CD4-positive, alpha-beta T cell (primary cell): ENCODE data around the gene TFF1. TPM values are rescaled to one million over a fixed set of nuclear protein-coding genes. Genes with fewer than 3 reads are reported as not detected.

ENCODE experiments used
- ATAC-seq: fragments of 200-7000 bp; cut with Tn5 transposase; one replicate; pipeline ENCODE4 v1.10.0; 2022; ENCODE audit warnings: mild to moderate bottlenecking; ENCODE audit not compliant: poor library complexity
- CTCF ChIA-PET: fragments of 350-600 bp; sonication (Branson Sonifier 250); formaldehyde crosslinking; loops from one replicate; lab custom pipeline; 2021; ENCODE audit warnings: antibody characterized with exemption, inconsistent platforms; lab: Charles Lee
- POLR2A ChIA-PET: fragments of 350-600 bp; sonication (Branson Sonifier 250); formaldehyde crosslinking; loops from one replicate; lab custom pipeline; 2021; ENCODE audit warnings: antibody characterized with exemption, inconsistent platforms; lab: Charles Lee
- DNase-seq, 14 experiments: peaks; one replicate each; pipeline ENCODE4 v3.0.0-alpha.2; 2013 to 2020; ENCODE audit warnings: mixed read lengths in 2 of 14
- H3K27ac ChIP-seq, 2 donors: one replicate each; pipeline versions ENCODE4 v1.5.1 to v1.7.0; 2013; ENCODE audit warnings: low read length in 2 of 2, low read depth in 1 of 2, mild to moderate bottlenecking in 1 of 2
- H3K27me3 ChIP-seq, 2 experiments: 1 replicate in 1 of 2; 2 replicates in 1 of 2; pipeline versions ENCODE4 v1.6.1 to v1.7.0; 2013; ENCODE audit warnings: low read length in 2 of 2, control low read depth in 1 of 2, mild to moderate bottlenecking in 1 of 2, moderate library complexity in 1 of 2; ENCODE audit not compliant: insufficient read depth in 2 of 2, control insufficient read depth in 1 of 2
- H3K36me3 ChIP-seq: one replicate; pipeline ENCODE4 v1.6.1; 2013; ENCODE audit warnings: low read length, control low read depth; ENCODE audit not compliant: insufficient read depth
- H3K4me1 ChIP-seq: one replicate; pipeline ENCODE4 v1.6.1; 2013; ENCODE audit warnings: low read length, control low read depth; ENCODE audit not compliant: insufficient read depth
- H3K4me3 ChIP-seq: one replicate; pipeline ENCODE4 v1.5.1; 2013; ENCODE audit warnings: mild to moderate bottlenecking, low read length, moderate library complexity
- H3K9me3 ChIP-seq, 2 experiments: 1 replicate in 1 of 2; 2 replicates in 1 of 2; pipeline versions ENCODE4 v1.6.1 to v1.7.0; 2013; ENCODE audit warnings: low read length in 2 of 2, mild to moderate bottlenecking in 2 of 2, control low read depth in 1 of 2, moderate library complexity in 1 of 2; ENCODE audit not compliant: control insufficient read depth in 1 of 2, insufficient read depth in 1 of 2
- H3K27ac Mint-ChIP-seq: one replicate; pipeline ENCODE4 v1.8.0; 2020; ENCODE audit warnings: mixed read lengths
- H3K27me3 Mint-ChIP-seq: one replicate; pipeline ENCODE4 v1.8.0; 2021; ENCODE audit warnings: mixed read lengths
- H3K36me3 Mint-ChIP-seq: one replicate; pipeline ENCODE4 v1.8.0; 2021; ENCODE audit warnings: low read depth, mixed read lengths
- H3K4me1 Mint-ChIP-seq: one replicate; pipeline ENCODE4 v1.8.0; 2021; ENCODE audit warnings: low read depth, mixed read lengths
- H3K4me3 Mint-ChIP-seq: one replicate; pipeline ENCODE4 v1.8.0; 2020; ENCODE audit warnings: mild to moderate bottlenecking, mixed read lengths
- H3K9me3 Mint-ChIP-seq: one replicate; pipeline ENCODE4 v1.8.0; 2020; ENCODE audit warnings: mixed read lengths
- CTCF ChIP-seq: fragments of 200-600 bp; IDR thresholded peaks from one replicate; pipeline ENCODE4 v1.8.0; 2022; ENCODE audit warnings: antibody characterized with exemption, mild to moderate bottlenecking
- intact Hi-C, 2 experiments: fragments of 100-400 bp; cut with DNase I in 1 of 2; cut with micrococcal nuclease in 1 of 2; formaldehyde crosslinking; loops; one replicate each; pipeline versions ENCODE4 v1.15.1 to v1.9.0; 2023 to 2025; cut with DNase I, micrococcal nuclease
- total RNA-seq, 174 experiments: library from RNA in 2 of 174; stranded (reverse) in 2 of 174; gene quantifications; one replicate each; pipeline ENCODE4 v1.2.3 and lab custom pipeline; 2021 to 2026

The TFF1 gene
- total RNA-seq, 2 experiments from 2014 or later: not detected

DNA sequence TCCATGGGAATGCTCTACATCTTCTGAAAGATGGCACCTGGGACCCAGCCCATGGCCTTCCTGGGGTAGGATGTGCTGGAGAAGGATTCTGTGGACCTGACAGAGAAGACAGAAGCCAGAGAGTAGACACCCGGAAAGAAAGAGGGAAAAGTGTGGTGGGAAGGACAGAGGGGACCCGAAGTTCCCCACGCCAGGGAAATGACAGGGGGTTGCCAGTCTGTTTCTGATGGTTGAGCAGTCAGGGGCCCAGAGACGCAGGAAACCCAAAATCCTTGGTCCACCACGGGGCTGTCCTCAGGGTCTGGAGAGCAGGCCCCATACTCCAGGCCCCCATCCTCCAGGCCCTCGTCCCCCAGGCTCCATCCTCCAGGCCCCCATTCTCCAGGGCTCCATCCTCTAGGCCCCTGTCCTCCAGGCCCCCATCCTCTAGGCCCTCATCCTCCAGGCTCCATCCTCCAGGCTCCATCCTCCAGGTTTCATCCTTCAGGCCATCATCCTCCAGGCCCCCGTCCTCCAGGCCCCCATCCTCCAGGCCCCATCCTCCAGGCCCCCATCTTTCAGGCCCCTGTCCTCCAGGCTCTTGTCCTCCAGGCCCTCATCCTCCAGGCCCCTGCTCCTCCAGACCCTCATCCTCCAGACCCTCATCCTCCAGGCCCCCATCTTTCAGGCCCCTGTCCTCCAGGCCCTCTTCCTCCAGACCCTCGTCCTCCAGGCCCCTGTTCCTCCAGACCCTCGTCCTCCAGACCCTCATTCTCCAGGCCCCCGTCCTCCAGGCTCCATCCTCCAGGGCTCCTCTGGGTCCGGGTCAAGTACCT is 14.5 kb downstream of the TFF1 start:
- no peak for ATAC-seq
- H3K4me1 Mint-ChIP-seq: no peaks in the 10 kb centered on the region
- H3K4me1 ChIP-seq: no peaks in the 10 kb centered on the region
- H3K27ac ChIP-seq: no peak overlapping the region
- TF ChIP-seq CTCF: no peak
- H3K27ac Mint-ChIP-seq: no peak overlapping the region
- H3K36me3 Mint-ChIP-seq: no peaks in the 10 kb centered on the region
- H3K27me3 ChIP-seq: no peaks in the 10 kb centered on the region
- H3K9me3 Mint-ChIP-seq: peaks cover 7% of the 10 kb centered on the region
- ChIA-PET CTCF (no interaction called here), POLR2A (no interaction called here)
- no peak overlapping the region for H3K4me3 ChIP-seq
- H3K27me3 Mint-ChIP-seq: no peaks in the 10 kb centered on the region
- no peaks in the 10 kb centered on the region for H3K36me3 ChIP-seq
- intact Hi-C loops: no loop called here
- peaks cover 0 to 8% of the 10 kb centered on the region in 2 experiments for H3K9me3 ChIP-seq
- no peak overlapping the region for H3K4me3 Mint-ChIP-seq
- DNase-seq: peak in 1 of 14 experiments; percentile 25

DNA sequence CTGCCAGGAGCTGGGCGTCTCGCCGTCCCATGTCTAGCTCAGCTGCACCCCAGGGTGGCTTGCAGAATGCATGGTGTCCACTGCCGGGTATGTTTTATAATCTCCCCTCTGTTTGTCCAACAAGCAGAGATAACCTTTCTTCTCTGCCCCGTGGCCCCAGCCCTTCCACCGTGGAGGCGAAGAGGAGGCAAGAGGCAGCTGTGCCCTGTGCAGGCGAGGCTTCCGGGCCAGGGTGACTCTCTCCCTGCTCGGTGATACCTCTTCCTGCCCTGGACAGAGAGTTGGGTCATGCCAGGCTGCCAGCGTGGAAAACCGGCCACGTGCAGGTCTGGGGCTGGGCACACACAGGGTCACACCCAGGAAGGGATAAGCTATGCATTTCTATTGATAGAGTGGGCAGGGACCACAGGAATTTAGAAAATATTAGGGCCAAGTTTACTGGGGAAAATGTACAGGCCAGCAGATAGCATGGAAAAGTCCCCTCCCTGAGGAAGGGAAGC is 15.4 kb downstream of the TFF1 start, which contains the start of gene TFF2:
Gene TFF2 (minus strand): TSS at position 68 of the 500 bp plus-strand sequence. CDS start 37 bp downstream, at position 31.
- Histone ChIP-seq H3K4me3 (no peak within 1 kb of the TSS), H3K27me3 (no peaks in the 10 kb centered on the region), H3K27ac (no peak within 1 kb of the TSS), H3K9me3 (peaks cover 0 to 8% of the 10 kb centered on the region in 2 experiments), H3K36me3 (no peaks in the 10 kb centered on the region), H3K4me1 (no peaks in the 10 kb centered on the region)
- ATAC-seq: no peak
- CTCF ChIA-PET: no interaction called here
- Mint-ChIP-seq H3K9me3 (peaks cover 7% of the 10 kb centered on the region), H3K27me3 (no peaks in the 10 kb centered on the region), H3K36me3 (no peaks in the 10 kb centered on the region), H3K4me1 (no peaks in the 10 kb centered on the region), H3K27ac (no peak within 1 kb of the TSS), H3K4me3 (no peak within 1 kb of the TSS)
- POLR2A ChIA-PET: no interaction called here
- no peak for TF ChIP-seq CTCF
- intact Hi-C loops: no loop called here
- peak in 1 of 14 experiments; percentile 22 for DNase-seq

- peaks cover 3% of the 10 kb centered on the region for H3K9me3 Mint-ChIP-seq
- Histone ChIP-seq H3K36me3 (no peaks in the 10 kb centered on the region), H3K27me3 (no peaks in the 10 kb centered on the region), H3K4me1 (no peaks in the 10 kb centered on the region), H3K4me3 (no peak overlapping the region), H3K27ac (no peak overlapping the region), H3K9me3 (peaks cover 0 to 6% of the 10 kb centered on the region in 2 experiments)
- no peaks in the 10 kb centered on the region for H3K27me3 Mint-ChIP-seq
- H3K36me3 Mint-ChIP-seq: no peaks in the 10 kb centered on the region
- ATAC-seq (no peak), DNase-seq (peak in 1 of 14 experiments; percentile 16)
- CTCF ChIA-PET: no interaction called here
- no peak overlapping the region for H3K27ac Mint-ChIP-seq
- no peaks in the 10 kb centered on the region for H3K4me1 Mint-ChIP-seq
- POLR2A ChIA-PET: no interaction called here
- TF ChIP-seq CTCF: no peak
- H3K4me3 Mint-ChIP-seq: no peak overlapping the region
- intact Hi-C loops: no loop called here
These were observed 15.9 kb downstream of the TFF1 start for GRCh38 chr21:42350318-42350910.
